ENCODE results near the gene LGALS3BP. TPM values are rescaled to one million over a fixed set of nuclear protein-coding genes. Genes with fewer than 3 reads are reported as not detected.

LGALS3BP gene
- total and polyA plus RNA-seq, 2 of the 13 experiments (the other 11 are each of a cell fraction or from before 2014, with no cell fraction given): 137 to 332 TPM

DNA sequence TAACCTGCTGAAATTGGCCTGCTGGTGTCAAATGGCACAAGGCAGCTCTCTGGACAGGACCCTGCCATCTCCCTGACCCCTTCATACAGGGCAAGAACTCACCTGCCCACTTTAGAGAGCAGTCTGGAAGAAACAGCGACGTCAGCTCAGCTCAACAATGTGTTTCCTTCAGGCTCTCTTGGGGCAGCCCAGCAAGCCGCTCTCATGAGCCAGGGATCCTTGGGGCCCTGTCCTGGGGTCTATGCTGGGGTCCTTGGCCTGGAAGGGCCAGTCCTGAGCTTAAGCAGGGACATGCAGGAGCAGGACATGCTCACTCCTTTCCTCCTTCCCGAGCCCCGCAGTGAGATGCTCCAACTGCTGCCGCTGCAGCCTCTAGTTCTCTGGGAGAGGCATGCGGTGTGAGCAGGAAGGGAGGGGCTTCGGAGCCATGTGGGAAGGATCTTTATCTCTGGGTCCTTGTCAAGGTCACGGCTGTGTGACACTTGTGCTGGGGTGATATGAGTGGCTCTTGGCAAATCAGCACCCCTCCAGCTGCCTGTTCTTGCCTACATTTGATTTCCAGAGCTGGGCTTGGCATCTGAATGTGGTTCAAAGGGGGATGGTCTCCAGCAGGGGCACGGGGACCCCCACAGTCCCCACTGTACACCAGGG is 47.7 kb upstream of the LGALS3BP start (continued):
- TF ChIP-seq, protein P1, sequence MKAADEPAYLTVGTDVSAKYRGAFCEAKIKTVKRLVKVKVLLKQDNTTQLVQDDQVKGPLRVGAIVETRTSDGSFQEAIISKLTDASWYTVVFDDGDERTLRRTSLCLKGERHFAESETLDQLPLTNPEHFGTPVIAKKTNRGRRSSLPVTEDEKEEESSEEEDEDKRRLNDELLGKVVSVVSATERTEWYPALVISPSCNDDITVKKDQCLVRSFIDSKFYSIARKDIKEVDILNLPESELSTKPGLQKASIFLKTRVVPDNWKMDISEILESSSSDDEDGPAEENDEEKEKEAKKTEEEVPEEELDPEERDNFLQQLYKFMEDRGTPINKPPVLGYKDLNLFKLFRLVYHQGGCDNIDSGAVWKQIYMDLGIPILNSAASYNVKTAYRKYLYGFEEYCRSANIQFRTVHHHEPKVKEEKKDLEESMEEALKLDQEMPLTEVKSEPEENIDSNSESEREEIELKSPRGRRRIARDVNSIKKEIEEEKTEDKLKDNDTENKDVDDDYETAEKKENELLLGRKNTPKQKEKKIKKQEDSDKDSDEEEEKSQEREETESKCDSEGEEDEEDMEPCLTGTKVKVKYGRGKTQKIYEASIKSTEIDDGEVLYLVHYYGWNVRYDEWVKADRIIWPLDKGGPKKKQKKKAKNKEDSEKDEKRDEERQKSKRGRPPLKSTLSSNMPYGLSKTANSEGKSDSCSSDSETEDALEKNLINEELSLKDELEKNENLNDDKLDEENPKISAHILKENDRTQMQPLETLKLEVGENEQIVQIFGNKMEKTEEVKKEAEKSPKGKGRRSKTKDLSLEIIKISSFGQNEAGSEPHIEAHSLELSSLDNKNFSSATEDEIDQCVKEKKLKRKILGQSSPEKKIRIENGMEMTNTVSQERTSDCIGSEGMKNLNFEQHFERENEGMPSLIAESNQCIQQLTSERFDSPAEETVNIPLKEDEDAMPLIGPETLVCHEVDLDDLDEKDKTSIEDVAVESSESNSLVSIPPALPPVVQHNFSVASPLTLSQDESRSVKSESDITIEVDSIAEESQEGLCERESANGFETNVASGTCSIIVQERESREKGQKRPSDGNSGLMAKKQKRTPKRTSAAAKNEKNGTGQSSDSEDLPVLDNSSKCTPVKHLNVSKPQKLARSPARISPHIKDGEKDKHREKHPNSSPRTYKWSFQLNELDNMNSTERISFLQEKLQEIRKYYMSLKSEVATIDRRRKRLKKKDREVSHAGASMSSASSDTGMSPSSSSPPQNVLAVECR (CRISPR knock-in tag; IDR thresholded peaks at IDR 0.05; ENCODE audit: borderline replicate concordance): no peak
- TF ChIP-seq MXI1 (IDR thresholded peaks at IDR 0.05; ENCODE audit: borderline replicate concordance, low read depth, low read length) (peak; percentile 77; the same call in 1 of the 3 replicates), SALL2 (CRISPR knock-in tag; IDR thresholded peaks at IDR 0.05) (no peak), ISL2 (CRISPR knock-in tag; IDR thresholded peaks at IDR 0.05) (no peak; the same call in 1 of the 2 replicates), FOSL2 (CRISPR knock-in tag; IDR thresholded peaks at IDR 0.05) (peak; percentile 82), ZNF317 (CRISPR knock-in tag; IDR thresholded peaks at IDR 0.05) (peak; percentile 84), ZNF878 (CRISPR knock-in tag; IDR thresholded peaks at IDR 0.05) (no peak), HOXA9 (CRISPR knock-in tag; IDR thresholded peaks at IDR 0.05; ENCODE audit: borderline replicate concordance) (no peak), ELF3 (CRISPR knock-in tag; IDR thresholded peaks at IDR 0.05) (peak; percentile 82), PITX1 (CRISPR knock-in tag; IDR thresholded peaks at IDR 0.05) (no peak), ZNF768 (CRISPR knock-in tag; IDR thresholded peaks at IDR 0.05) (no peak; the same call in 1 of the 2 replicates), HCFC1 (IDR thresholded peaks at IDR 0.05; ENCODE audit: low read depth, low read length) (no peak), MED1 (CRISPR knock-in tag; IDR thresholded peaks at IDR 0.05) (0 out of 2 replicates have a peak, but pooled peaks have one; percentile 33), HDAC1 (CRISPR knock-in tag; IDR thresholded peaks at IDR 0.05) (no peak), HHEX (CRISPR knock-in tag; IDR thresholded peaks at IDR 0.05) (no peak), CEBPB (IDR thresholded peaks at IDR 0.05; ENCODE audit: borderline replicate concordance, low read depth, low read length) (no peak), TBX3 (IDR thresholded peaks at IDR 0.05; ENCODE audit: borderline replicate concordance) (0 out of 2 replicates have a peak, but pooled peaks have one; percentile 17), ZNF530 (CRISPR knock-in tag; IDR thresholded peaks at IDR 0.05; ENCODE audit: low read depth) (no peak), ZNF879 (CRISPR knock-in tag; IDR thresholded peaks at IDR 0.05) (no peak), KDM5B (CRISPR knock-in tag; IDR thresholded peaks at IDR 0.05; ENCODE audit: borderline replicate concordance) (peak; percentile 92)
- TF ChIP-seq, protein P2, sequence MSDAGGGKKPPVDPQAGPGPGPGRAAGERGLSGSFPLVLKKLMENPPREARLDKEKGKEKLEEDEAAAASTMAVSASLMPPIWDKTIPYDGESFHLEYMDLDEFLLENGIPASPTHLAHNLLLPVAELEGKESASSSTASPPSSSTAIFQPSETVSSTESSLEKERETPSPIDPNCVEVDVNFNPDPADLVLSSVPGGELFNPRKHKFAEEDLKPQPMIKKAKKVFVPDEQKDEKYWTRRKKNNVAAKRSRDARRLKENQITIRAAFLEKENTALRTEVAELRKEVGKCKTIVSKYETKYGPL (CRISPR knock-in tag; IDR thresholded peaks at IDR 0.05): no peak
- TF ChIP-seq, protein P3, sequence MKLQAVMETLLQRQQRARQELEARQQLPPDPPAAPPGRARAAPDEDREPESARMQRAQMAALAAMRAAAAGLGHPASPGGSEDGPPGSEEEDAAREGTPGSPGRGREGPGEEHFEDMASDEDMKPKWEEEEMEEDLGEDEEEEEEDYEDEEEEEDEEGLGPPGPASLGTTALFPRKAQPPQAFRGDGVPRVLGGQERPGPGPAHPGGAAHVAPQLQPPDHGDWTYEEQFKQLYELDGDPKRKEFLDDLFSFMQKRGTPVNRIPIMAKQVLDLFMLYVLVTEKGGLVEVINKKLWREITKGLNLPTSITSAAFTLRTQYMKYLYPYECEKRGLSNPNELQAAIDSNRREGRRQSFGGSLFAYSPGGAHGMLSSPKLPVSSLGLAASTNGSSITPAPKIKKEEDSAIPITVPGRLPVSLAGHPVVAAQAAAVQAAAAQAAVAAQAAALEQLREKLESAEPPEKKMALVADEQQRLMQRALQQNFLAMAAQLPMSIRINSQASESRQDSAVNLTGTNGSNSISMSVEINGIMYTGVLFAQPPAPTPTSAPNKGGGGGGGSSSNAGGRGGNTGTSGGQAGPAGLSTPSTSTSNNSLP (IDR thresholded peaks at IDR 0.05; ENCODE audit: low read depth, low read length): no peak
- TF ChIP-seq, protein P4, sequence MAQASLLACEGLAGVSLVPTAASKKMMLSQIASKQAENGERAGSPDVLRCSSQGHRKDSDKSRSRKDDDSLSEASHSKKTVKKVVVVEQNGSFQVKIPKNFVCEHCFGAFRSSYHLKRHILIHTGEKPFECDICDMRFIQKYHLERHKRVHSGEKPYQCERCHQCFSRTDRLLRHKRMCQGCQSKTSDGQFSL (CRISPR knock-in tag; IDR thresholded peaks at IDR 0.05): no peak; the same call in 1 of the 2 replicates
- TF ChIP-seq, protein P5, sequence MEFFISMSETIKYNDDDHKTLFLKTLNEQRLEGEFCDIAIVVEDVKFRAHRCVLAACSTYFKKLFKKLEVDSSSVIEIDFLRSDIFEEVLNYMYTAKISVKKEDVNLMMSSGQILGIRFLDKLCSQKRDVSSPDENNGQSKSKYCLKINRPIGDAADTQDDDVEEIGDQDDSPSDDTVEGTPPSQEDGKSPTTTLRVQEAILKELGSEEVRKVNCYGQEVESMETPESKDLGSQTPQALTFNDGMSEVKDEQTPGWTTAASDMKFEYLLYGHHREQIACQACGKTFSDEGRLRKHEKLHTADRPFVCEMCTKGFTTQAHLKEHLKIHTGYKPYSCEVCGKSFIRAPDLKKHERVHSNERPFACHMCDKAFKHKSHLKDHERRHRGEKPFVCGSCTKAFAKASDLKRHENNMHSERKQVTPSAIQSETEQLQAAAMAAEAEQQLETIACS (CRISPR knock-in tag; IDR thresholded peaks at IDR 0.05): no peak

All from HepG2 (cell line).